ENCODE results near the gene ISG15. TPM values are rescaled to one million over a fixed set of nuclear protein-coding genes. Genes with fewer than 3 reads are reported as not detected.

The ISG15 gene
- total and polyA plus RNA-seq, 9 of the 15 experiments (the other 6 are each of a cell fraction or from before 2014, with no cell fraction given): 0.40 to 58.3 (median 12.2) TPM

- no peak for TF ChIP-seq ZBTB2 (IDR thresholded peaks at IDR 0.05)
- no peak for TF ChIP-seq JUNB (CRISPR knock-in tag; conservative IDR thresholded peaks at IDR 0.05)
- no peak for TF ChIP-seq SMARCB1 (IDR thresholded peaks at IDR 0.05; ENCODE audit: insufficient read length, low read depth)
- TF ChIP-seq IRF1 (CRISPR knock-in tag; IDR thresholded peaks at IDR 0.05; ENCODE audit: borderline replicate concordance): no peak
- no peak for TF ChIP-seq KDM2B (CRISPR knock-in tag; IDR thresholded peaks at IDR 0.05)
- no peak for TF ChIP-seq TCF15 (CRISPR knock-in tag; IDR thresholded peaks at IDR 0.05)
- TF ChIP-seq ELF2 (CRISPR knock-in tag; IDR thresholded peaks at IDR 0.05): no peak
- TF ChIP-seq PTBP1 (IDR thresholded peaks at IDR 0.05; ENCODE audit: low read depth, low read length): no peak
- no peak for TF ChIP-seq ZNF197 (CRISPR knock-in tag; IDR thresholded peaks at IDR 0.05; ENCODE audit: low read depth)
- TF ChIP-seq EZH2 (IDR thresholded peaks at IDR 0.05; ENCODE audit: borderline replicate concordance, low read depth, low read length): no peak
- TF ChIP-seq OTX1 (CRISPR knock-in tag; IDR thresholded peaks at IDR 0.05): 0 out of 2 replicates have a peak, but pooled peaks have one; percentile 41
- no peak for TF ChIP-seq HMGN3 (IDR thresholded peaks at IDR 0.05; ENCODE audit: borderline replicate concordance, extremely low read depth, insufficient read length, low read depth, low read length)
- TF ChIP-seq PHF8 (IDR thresholded peaks at IDR 0.05; ENCODE audit: borderline replicate concordance, low read length): no peak
- TF ChIP-seq SIN3A (IDR thresholded peaks at IDR 0.05; ENCODE audit: borderline replicate concordance in 2 of 2, control insufficient read depth in 1 of 2, low read depth in 2 of 2, low read length in 2 of 2): no peak
- no peak for TF ChIP-seq ZNF512 (tag; IDR thresholded peaks at IDR 0.05)
- TF ChIP-seq ZNF311 (CRISPR knock-in tag; IDR thresholded peaks at IDR 0.05): no peak
- TF ChIP-seq GTF2F1 (IDR thresholded peaks at IDR 0.05; ENCODE audit: low read depth, low read length): no peak
- no peak for TF ChIP-seq ZBTB5 (IDR thresholded peaks at IDR 0.05)
- TF ChIP-seq THRA (IDR thresholded peaks at IDR 0.05): no peak
- no peak for TF ChIP-seq KLF1 (tag; IDR thresholded peaks at IDR 0.05)
These were observed 45.0 kb downstream of the ISG15 start (continued) for GRCh38 chr1:1058088-1058905.
